Liver (tissue), 9 donors: ENCODE data around the gene EPB41L4A. TPM values are rescaled to one million over a fixed set of nuclear protein-coding genes. Genes with fewer than 3 reads are reported as not detected.

Source experiments
- DNase-seq: peaks from one replicate; pipeline ENCODE4 v3.0.0-alpha.2; 2017; ENCODE audit warnings: low spot score
- H3K27ac ChIP-seq, 2 donors: one replicate each; pipeline ENCODE4 v1.7.0; 2013; ENCODE audit warnings: inconsistent platforms in 2 of 2, low read length in 2 of 2, control low read depth in 1 of 2, low read depth in 1 of 2, mild to moderate bottlenecking in 1 of 2
- H3K27me3 ChIP-seq, 4 donors: one replicate each; pipeline versions ENCODE4 v1.6.1 to v1.7.0; 2013; ENCODE audit warnings: low read length in 3 of 4, inconsistent platforms in 1 of 4, mild to moderate bottlenecking in 1 of 4, moderate library complexity in 1 of 4; ENCODE audit not compliant: control insufficient read depth in 4 of 4, insufficient read depth in 4 of 4
- H3K36me3 ChIP-seq, 4 donors: one replicate each; pipeline versions ENCODE4 v1.6.1 to v1.7.0; 2013; ENCODE audit warnings: low read length in 3 of 4, mild to moderate bottlenecking in 3 of 4, low read depth in 1 of 4, moderate library complexity in 1 of 4; ENCODE audit not compliant: control insufficient read depth in 4 of 4, insufficient read depth in 3 of 4
- H3K4me1 ChIP-seq, 4 donors: one replicate each; pipeline versions ENCODE4 v1.6.1 to v1.7.0; 2013; ENCODE audit warnings: low read length in 3 of 4, mild to moderate bottlenecking in 3 of 4, moderate library complexity in 1 of 4; ENCODE audit not compliant: control insufficient read depth in 4 of 4, insufficient read depth in 4 of 4
- H3K4me3 ChIP-seq, 3 donors: one replicate each; pipeline versions ENCODE4 v1.6.1 to v1.7.0; 2013; ENCODE audit warnings: low read length in 3 of 3, control low read depth in 1 of 3, low read depth in 1 of 3, mild to moderate bottlenecking in 1 of 3
- H3K9ac ChIP-seq, 2 donors: one replicate each; pipeline ENCODE4 v1.7.0; 2013; ENCODE audit warnings: low read length in 2 of 2, mild to moderate bottlenecking in 2 of 2, moderate library complexity in 2 of 2, control low read depth in 1 of 2, low read depth in 1 of 2
- H3K9me3 ChIP-seq, 4 donors: one replicate each; pipeline versions ENCODE4 v1.6.1 to v1.7.0; 2013; ENCODE audit warnings: low read length in 3 of 4; ENCODE audit not compliant: control insufficient read depth in 4 of 4
- ATF3 ChIP-seq: IDR thresholded peaks from 2 replicates; pipeline ENCODE4 v1.6.1; 2016; ENCODE audit warnings: antibody characterized with exemption
- CTCF ChIP-seq: fragments of 150-350 bp; IDR thresholded peaks from 2 replicates; pipeline ENCODE4 v1.5.1; 2017; ENCODE audit warnings: improper control_type of control experiment, low read depth, low read length; ENCODE audit not compliant: missing input control
- FOXA2 ChIP-seq: IDR thresholded peaks from 2 replicates; pipeline ENCODE4 v1.6.1; 2016; ENCODE audit warnings: antibody characterized with exemption
- GABPA ChIP-seq, 2 donors: IDR thresholded peaks in 1 of 2; conservative IDR thresholded peaks in 1 of 2; 2 replicates each; pipeline ENCODE4 v1.6.1; 2016; ENCODE audit warnings: antibody characterized with exemption in 2 of 2, mild to moderate bottlenecking in 1 of 2, moderate library complexity in 1 of 2
- HNF4G ChIP-seq: IDR thresholded peaks from 2 replicates; pipeline ENCODE4 v1.6.1; 2016; ENCODE audit warnings: antibody characterized with exemption
- JUND ChIP-seq, 2 donors: IDR thresholded peaks; 2 replicates each; pipeline ENCODE4 v1.6.1; 2016; ENCODE audit warnings: antibody characterized with exemption in 2 of 2
- NR2F2 ChIP-seq: IDR thresholded peaks from 2 replicates; pipeline ENCODE4 v1.6.1; 2016; ENCODE audit warnings: antibody characterized with exemption
- REST ChIP-seq: IDR thresholded peaks from 2 replicates; pipeline ENCODE4 v1.6.1; 2016; ENCODE audit warnings: antibody characterized with exemption, mild to moderate bottlenecking
- RXRA ChIP-seq, 2 donors: IDR thresholded peaks; 2 replicates each; pipeline ENCODE4 v1.6.1; 2017 to 2018; ENCODE audit warnings: antibody characterized with exemption in 2 of 2, mild to moderate bottlenecking in 1 of 2
- SP1 ChIP-seq: IDR thresholded peaks from 2 replicates; pipeline ENCODE4 v1.6.1; 2018; ENCODE audit warnings: antibody characterized with exemption, mild to moderate bottlenecking
- TAF1 ChIP-seq: conservative IDR thresholded peaks from 2 replicates; pipeline ENCODE4 v1.6.1; 2016; ENCODE audit warnings: antibody characterized with exemption, mild to moderate bottlenecking
- YY1 ChIP-seq: IDR thresholded peaks from 2 replicates; pipeline ENCODE4 v1.6.1; 2016; ENCODE audit warnings: antibody characterized with exemption, mild to moderate bottlenecking
- ZBTB33 ChIP-seq: IDR thresholded peaks from 2 replicates; pipeline ENCODE4 v1.6.1; 2016; ENCODE audit warnings: antibody characterized with exemption
- WGBS: extraction: QIAGEN DNeasy Blood & Tissue Kit; methylation state at CpG from one replicate; pipeline ENCODE4 v1.1.7; 2013; 5-methylcytosine and 5-hydroxymethylcytosine counted together
- polyA plus RNA-seq, 2 donors: library from polyadenylated mRNA; stranded (reverse) in 1 of 2; unstranded in 1 of 2; fragments of 200-250 nt in 1 of 2; fragments of >200 nt in 1 of 2; fragmentation: Nextera tagmentation in 1 of 2; extraction: Ambion mirVana in 1 of 2; gene quantifications; one replicate each; pipeline versions ENCODE4 v1.2.1 to v1.2.3, GENCODE V29; 2013 to 2015
- total RNA-seq, 2 donors: library from RNA; depleted of rRNA; stranded (reverse); fragments of >200 nt; gene quantifications; one replicate each; pipeline ENCODE4 v1.2.3, GENCODE V29; 2014
- donor health status: healthy.
- donor health status: healthy.
- donor health status: healthy.
- donor health status: healthy.
- donor health status: healthy.

EPB41L4A gene
- total and polyA plus RNA-seq, 4 donors, result 1.1 to 8.0 (median 3.9) TPM

- TF ChIP-seq FOXA2 (no peak), YY1 (no peak)
These were observed 6.7 kb downstream of the EPB41L4A start (continued) for GRCh38 chr5:112412346-112412745.

- WGBS, result 54% methylated on average over 7 of the region's 7 CpGs
These were observed 7.2 kb downstream of the EPB41L4A start for GRCh38 chr5:112411903-112412302.

More at GRCh38 chr5:112411903-112412302, 7.2 kb downstream of the EPB41L4A start:
- no peak for DNase-seq
- no peak overlapping the region for H3K4me3 ChIP-seq
- no peaks in the 10 kb centered on the region for H3K9me3 ChIP-seq
- no peak overlapping the region for H3K27ac ChIP-seq
- no peaks in the 10 kb centered on the region for H3K27me3 ChIP-seq
- H3K4me1 ChIP-seq, result no peaks in the 10 kb centered on the region
- no peaks in the 10 kb centered on the region for H3K36me3 ChIP-seq
- TF ChIP-seq GABPA (IDR thresholded peaks at IDR 0.05 in 1 of 2, conservative IDR thresholded peaks at IDR 0.05 in 1 of 2) (no peak), TAF1 (no peak), SP1 (no peak), RXRA (IDR thresholded peaks at IDR 0.05) (no peak), REST (no peak), YY1 (no peak), ZBTB33 (no peak), NR2F2 (no peak), HNF4G (no peak), ATF3 (no peak), JUND (IDR thresholded peaks at IDR 0.05) (no peak), CTCF (no peak)
- H3K9ac ChIP-seq, result no peak overlapping the region
